Natural killer cell treated with Interleukin-12 subunit alpha and Interleukin-12 subunit beta and Interleukin-15 and Interleukin-18, amount 100 ng/mL, for 72 hours (primary cell): ENCODE results near the gene MAP3K6. TPM values are rescaled to one million over a fixed set of nuclear protein-coding genes. Genes with fewer than 3 reads are reported as not detected.
A peak's percentile ranks its signal among the peaks of the same experiment; 100 is the strongest.
"Not testable (repeated sequence)": the region's sequence is repeated elsewhere in the genome, so short reads cannot be mapped to it uniquely, and the experiment has no call there.

Source experiments
- ATAC-seq, 2 donors: fragments of 150-1000 bp; cut with Tn5 transposase in 1 of 2; sonication (Bioruptor Pico), chemical (Tn5 transposase) in 1 of 2; 2 replicates each; pipeline ENCODE4 v1.10.0; 2021
- DNase-seq: peaks from one replicate; pipeline ENCODE4 v3.0.0; 2022; ENCODE audit warnings: low spot score
- H3K27ac Mint-ChIP-seq, 2 donors: 1 replicate in 1 of 2; 2 replicates in 1 of 2; pipeline ENCODE4 v1.8.0; 2022; ENCODE audit warnings: mixed read lengths in 2 of 2, mild to moderate bottlenecking in 1 of 2, moderate library complexity in 1 of 2
- H3K27me3 Mint-ChIP-seq, 2 donors: 1 replicate in 1 of 2; 2 replicates in 1 of 2; pipeline ENCODE4 v1.8.0; 2022; ENCODE audit warnings: mixed read lengths in 2 of 2
- H3K36me3 Mint-ChIP-seq: one replicate; pipeline ENCODE4 v1.8.0; 2022; ENCODE audit warnings: mixed read lengths
- H3K4me1 Mint-ChIP-seq, 2 donors: 1 replicate in 1 of 2; 2 replicates in 1 of 2; pipeline ENCODE4 v1.8.0; 2022; ENCODE audit warnings: low read depth in 2 of 2, mixed read lengths in 2 of 2, mild to moderate bottlenecking in 1 of 2
- H3K4me3 Mint-ChIP-seq: one replicate; pipeline ENCODE4 v1.8.0; 2022; ENCODE audit warnings: mixed read lengths
- H3K9me3 Mint-ChIP-seq: 2 replicates; pipeline ENCODE4 v1.8.0; 2022; ENCODE audit warnings: mixed read lengths
- total RNA-seq, 2 donors: library from RNA; stranded (reverse); gene quantifications; one replicate each; pipeline ENCODE4 v1.2.3, GENCODE V29; 2022

Gene MAP3K6, protein sequence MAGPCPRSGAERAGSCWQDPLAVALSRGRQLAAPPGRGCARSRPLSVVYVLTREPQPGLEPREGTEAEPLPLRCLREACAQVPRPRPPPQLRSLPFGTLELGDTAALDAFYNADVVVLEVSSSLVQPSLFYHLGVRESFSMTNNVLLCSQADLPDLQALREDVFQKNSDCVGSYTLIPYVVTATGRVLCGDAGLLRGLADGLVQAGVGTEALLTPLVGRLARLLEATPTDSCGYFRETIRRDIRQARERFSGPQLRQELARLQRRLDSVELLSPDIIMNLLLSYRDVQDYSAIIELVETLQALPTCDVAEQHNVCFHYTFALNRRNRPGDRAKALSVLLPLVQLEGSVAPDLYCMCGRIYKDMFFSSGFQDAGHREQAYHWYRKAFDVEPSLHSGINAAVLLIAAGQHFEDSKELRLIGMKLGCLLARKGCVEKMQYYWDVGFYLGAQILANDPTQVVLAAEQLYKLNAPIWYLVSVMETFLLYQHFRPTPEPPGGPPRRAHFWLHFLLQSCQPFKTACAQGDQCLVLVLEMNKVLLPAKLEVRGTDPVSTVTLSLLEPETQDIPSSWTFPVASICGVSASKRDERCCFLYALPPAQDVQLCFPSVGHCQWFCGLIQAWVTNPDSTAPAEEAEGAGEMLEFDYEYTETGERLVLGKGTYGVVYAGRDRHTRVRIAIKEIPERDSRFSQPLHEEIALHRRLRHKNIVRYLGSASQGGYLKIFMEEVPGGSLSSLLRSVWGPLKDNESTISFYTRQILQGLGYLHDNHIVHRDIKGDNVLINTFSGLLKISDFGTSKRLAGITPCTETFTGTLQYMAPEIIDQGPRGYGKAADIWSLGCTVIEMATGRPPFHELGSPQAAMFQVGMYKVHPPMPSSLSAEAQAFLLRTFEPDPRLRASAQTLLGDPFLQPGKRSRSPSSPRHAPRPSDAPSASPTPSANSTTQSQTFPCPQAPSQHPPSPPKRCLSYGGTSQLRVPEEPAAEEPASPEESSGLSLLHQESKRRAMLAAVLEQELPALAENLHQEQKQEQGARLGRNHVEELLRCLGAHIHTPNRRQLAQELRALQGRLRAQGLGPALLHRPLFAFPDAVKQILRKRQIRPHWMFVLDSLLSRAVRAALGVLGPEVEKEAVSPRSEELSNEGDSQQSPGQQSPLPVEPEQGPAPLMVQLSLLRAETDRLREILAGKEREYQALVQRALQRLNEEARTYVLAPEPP (N-terminal part only)
- total RNA-seq, result 1 to 10 TPM; 8.5 TPM

DNA sequence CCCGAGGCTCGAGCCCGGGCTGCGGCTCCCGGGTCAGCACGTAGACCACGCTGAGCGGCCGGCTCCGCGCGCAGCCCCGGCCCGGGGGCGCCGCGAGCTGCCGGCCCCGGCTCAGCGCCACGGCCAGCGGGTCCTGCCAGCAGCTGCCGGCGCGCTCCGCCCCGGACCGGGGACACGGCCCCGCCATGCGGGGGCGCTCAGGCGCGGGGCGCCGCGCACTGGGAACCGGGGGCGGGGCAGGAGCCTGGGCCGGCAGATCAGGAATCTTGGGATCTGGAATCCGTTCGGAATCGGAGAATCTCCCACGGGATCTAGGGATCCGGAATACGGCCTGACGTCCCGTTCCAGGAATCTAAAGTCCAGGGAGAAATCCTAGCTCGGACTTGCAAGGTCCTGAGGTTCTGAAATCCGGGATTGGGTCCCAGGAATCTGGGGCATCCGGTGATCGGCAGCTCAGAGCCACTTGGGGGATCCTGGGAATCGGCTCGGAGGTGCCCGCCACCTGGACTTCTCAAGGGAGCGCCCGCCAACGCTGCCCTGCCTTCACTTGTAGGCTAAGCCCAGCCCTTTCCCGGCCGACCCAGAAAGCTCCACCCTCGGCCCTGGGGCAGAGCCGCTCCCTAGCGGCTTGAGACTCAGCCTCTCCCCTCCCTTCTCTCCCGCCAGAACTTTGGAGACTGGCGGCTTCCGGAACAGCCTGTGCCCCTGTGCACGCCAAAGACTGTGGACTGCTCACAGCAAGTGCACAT is at the start of gene MAP3K6:
Gene MAP3K6, minus strand, starts transcription at position 551 of the 749 bp plus-strand sequence. Its CDS starts 364 bp downstream, at position 187.
- Mint-ChIP-seq H3K4me3 (peak within 1 kb of the TSS; percentile 90), H3K27me3 (no peaks in the 10 kb centered on the region), H3K36me3 (no peaks in the 10 kb centered on the region), H3K27ac (peak within 1 kb of the TSS; percentile 77 to 81), H3K4me1 (peaks cover 23 to 25% of the 10 kb centered on the region in 2 donors), H3K9me3 (no peaks in the 10 kb centered on the region)
- no peak for DNase-seq
- ATAC-seq, result peak; percentile 63 to 74

DNA sequence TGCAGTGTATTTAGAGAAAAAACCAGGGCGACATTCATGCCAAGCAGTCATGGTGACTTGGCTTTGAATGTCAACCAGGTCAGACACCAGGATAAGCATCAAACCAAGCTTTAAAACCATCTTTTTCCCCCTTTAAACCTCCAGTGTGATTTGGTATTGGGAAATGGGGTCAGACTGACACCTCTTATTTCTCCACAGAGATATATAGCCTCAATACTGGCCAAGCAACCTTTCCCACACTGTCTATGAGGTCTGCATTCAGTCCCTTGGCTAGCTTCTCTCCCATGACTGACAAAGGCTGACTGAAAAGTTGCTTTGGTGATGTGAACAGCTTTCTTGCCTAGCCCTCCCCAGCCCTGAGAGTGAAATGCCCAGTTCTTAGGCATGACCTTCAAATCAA is 47.3 kb upstream of the MAP3K6 start:
- Mint-ChIP-seq H3K9me3 (no peaks in the 10 kb centered on the region), H3K27ac (no peak overlapping the region), H3K36me3 (peaks cover 20% of the 10 kb centered on the region), H3K4me3 (no peak overlapping the region), H3K4me1 (peaks cover 31 to 43% of the 10 kb centered on the region in 2 donors), H3K27me3 (no peaks in the 10 kb centered on the region)
- DNase-seq, result no peak
- no peak for ATAC-seq

DNA sequence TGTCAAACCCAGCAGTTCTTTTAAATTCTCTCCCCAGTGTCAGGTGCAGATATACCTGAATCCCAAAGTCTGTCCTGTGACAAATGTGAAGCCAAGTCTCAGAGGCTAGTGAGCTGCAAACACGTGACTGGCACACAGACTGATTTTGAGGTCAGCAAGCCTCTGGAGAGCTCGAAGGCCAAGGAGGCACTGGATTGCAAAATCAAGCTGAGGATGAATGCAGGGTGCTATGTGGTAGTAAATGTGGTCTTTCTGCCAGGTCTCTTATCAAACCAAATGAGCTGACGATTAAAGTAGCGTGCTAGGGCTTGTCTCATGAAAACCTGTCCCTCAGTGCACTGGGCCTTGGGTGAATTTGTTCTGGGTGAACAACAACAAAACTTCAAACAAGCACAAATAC is 46.2 kb upstream of the MAP3K6 start:
- DNase-seq, result no peak
- H3K4me3 Mint-ChIP-seq, result no peak overlapping the region
- no peaks in the 10 kb centered on the region for H3K27me3 Mint-ChIP-seq
- no peak for ATAC-seq
- H3K36me3 Mint-ChIP-seq, result peaks cover 21% of the 10 kb centered on the region
- peaks cover 22 to 32% of the 10 kb centered on the region in 2 donors for H3K4me1 Mint-ChIP-seq
- no peaks in the 10 kb centered on the region for H3K9me3 Mint-ChIP-seq
- no peak overlapping the region for H3K27ac Mint-ChIP-seq

DNA sequence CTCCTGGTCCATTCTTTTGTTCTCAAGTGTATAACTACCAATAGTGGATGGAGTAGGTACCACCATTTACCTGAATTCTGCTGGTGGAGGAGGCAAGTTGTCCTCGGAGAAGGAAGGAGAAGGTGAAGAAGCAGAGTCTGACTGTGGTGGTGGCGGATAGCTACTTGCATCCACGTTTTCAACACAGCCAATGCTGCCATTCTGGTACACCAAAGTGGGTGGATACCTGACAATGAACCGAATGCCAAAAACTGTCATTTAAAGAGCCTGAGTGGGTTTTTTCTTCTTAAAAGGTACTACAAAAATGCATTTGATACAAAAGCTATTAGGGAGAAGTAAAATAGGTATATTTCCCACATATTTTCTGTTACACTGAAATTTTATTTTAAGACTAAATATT is 45.7 kb upstream of the MAP3K6 start:
- Mint-ChIP-seq H3K4me1 (peaks cover 21 to 28% of the 10 kb centered on the region in 2 donors), H3K9me3 (no peaks in the 10 kb centered on the region), H3K36me3 (peaks cover 23% of the 10 kb centered on the region), H3K27ac (no peak overlapping the region), H3K4me3 (no peak overlapping the region), H3K27me3 (no peaks in the 10 kb centered on the region)
- ATAC-seq (no peak), DNase-seq (no peak)

DNA sequence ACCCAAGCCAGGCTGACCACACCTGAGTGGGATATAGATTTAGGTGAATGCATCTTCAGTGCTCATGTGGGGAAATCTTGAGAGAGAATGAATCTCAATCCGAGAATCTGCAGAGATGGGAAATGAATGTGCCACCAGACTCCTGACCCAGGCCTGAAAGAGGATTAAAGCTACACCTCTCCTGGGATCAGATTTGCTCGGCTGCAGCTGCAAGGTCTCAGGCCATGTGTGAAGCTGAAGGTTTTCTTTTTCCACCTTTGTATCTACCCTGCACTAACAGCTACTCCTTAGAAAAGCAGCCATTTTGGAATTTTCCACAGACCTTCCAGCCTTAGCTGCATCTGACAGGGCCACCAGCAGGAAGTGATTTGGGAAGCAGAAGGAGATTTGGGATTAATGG is 43.9 kb upstream of the MAP3K6 start:
- ATAC-seq (no peak), DNase-seq (no peak)
- Mint-ChIP-seq H3K36me3 (peaks cover 21% of the 10 kb centered on the region), H3K27ac (no peak overlapping the region), H3K4me1 (peaks cover 3 to 10% of the 10 kb centered on the region in 2 donors), H3K9me3 (no peaks in the 10 kb centered on the region), H3K27me3 (no peaks in the 10 kb centered on the region), H3K4me3 (no peak overlapping the region)

DNA sequence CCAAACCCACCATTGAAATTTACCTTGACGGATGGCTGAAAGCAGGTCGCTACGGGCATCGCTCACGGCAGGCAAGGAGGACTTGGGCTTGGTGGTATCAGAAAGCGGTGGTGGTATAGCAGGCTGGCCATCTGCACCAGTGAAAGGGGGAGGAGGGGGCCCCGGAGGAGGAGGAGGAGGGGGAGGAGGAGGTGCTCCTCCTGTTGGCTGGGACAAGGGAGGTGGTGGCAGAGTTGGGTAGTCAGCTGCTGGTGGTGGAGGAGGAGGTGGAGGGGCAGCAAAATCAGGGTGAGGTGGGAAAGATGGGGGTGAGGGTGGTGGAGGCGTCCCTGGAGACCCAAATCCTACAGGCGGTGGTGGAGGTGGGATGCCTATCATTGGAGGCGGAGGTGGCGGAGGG is 42.9 kb upstream of the MAP3K6 start:
- Mint-ChIP-seq H3K27ac (no peak overlapping the region), H3K36me3 (peaks cover 15% of the 10 kb centered on the region)
- ATAC-seq, result no peak

DNA sequence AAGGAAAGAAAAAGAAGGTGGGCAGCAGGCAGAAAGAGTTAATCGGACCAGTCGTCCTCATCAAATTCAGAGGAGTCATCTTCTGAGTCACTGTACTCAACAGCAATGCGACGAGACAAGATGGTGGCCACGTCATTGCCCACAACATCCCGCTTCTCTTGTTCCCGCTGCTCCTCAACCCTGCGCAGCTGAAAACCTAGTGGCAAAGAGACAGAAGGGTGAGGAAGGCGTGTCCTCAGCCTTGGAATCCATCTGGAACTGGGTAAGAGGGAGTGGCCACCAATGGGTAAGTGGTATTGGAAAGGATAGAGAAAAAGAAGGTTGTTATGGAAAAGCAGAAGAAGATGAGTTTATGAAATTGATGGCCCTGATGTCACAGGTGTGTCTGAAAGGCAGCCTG is 41.4 kb upstream of the MAP3K6 start:
- no peak overlapping the region for H3K4me3 Mint-ChIP-seq
- H3K36me3 Mint-ChIP-seq, result peaks cover 11% of the 10 kb centered on the region
- ATAC-seq, result no peak
- H3K27me3 Mint-ChIP-seq, result no peaks in the 10 kb centered on the region
- H3K9me3 Mint-ChIP-seq, result no peaks in the 10 kb centered on the region
- H3K4me1 Mint-ChIP-seq, result peaks cover 12 to 13% of the 10 kb centered on the region in 2 donors
- DNase-seq, result no peak
- peak overlapping the region in 1 of 2 donors; percentile 66 for H3K27ac Mint-ChIP-seq

More for the DNA sequence above, 42.9 kb upstream of the MAP3K6 start:
- Mint-ChIP-seq H3K27me3 (no peaks in the 10 kb centered on the region), H3K4me3 (no peak overlapping the region), H3K9me3 (no peaks in the 10 kb centered on the region), H3K4me1 (peaks cover 0 to 4% of the 10 kb centered on the region in 2 donors)
- no peak for DNase-seq

DNA sequence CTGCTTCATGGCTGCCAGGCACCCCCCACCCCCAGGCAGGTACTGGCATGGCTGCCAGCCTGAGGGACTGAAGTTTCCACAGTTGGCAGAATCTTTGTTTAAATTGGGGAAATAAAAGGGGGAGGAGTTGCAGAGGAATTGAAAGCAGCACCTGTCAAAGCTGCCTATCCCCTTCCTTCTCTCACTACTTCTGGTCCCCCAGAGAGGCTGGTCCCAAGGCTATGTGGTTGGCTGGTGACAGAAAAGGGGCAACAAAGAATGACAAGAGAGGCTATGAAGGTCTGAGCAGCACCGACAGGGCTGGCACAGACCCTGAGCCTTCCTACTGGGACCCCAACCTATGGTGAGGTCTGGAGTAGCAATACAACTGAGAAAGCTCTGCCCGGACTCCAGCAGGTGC is 40.0 kb upstream of the MAP3K6 start:
- H3K9me3 Mint-ChIP-seq, H3K4me3 Mint-ChIP-seq, DNase-seq, H3K27me3 Mint-ChIP-seq, ATAC-seq: not testable (repeated sequence)
- H3K36me3 Mint-ChIP-seq, result peaks cover 11% of the 10 kb centered on the region
- H3K4me1 Mint-ChIP-seq, result peaks cover 18 to 21% of the 10 kb centered on the region in 2 donors
- peak overlapping the region in 1 of 2 donors; percentile 66 for H3K27ac Mint-ChIP-seq

DNA sequence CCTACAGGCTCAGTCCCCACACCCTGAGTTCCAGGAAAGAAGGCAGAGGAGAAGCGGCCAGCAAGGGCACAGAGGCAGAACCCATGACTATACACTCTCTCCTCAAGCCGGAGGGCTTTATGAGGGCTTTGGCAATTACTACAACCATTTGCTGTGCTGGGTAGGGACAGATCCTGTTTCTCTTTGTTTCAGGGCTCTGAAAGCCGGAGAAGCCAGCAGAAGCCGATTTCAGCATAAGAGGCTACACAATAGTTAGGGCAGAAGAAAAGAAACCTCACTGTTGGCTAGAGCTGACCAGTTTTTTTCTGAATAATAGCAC is 39.6 kb upstream of the MAP3K6 start:
- no peak overlapping the region for H3K27ac Mint-ChIP-seq

DNA sequence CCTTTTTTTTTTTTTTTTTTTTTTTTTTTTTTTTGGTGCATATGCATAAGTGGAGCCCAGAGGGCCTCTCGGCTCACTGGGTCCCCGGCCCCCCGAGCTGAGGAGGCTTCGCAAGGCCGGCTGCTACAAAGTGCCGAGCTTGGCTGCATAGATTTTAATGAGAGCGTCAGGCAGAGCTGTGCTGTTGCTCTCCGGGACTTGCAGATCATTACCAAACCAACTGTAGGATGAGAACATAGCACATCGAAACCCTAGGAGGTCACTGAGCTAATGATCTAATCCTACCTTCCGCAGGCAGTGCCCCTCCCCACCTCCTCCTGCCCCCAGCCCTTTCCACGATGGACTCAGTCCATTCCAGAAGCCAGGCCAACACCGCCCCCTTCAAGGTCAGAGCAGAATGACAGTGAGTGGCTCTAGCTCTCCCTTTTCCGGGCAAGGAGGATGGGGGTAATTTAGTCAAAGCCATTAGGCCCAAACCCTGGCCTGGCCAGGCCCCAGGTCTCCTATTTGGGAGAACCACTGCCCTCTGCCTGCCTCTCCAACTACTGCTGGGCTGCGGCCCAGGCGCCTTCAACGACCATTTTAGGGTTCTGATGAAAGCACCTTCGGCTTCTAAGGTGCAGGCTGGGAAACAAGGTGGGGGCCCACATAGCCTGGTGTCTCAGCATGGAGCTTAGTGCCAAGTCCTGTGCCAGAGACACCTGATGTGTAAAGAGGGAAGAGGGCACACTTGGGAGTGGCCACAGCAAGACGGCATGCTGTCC is 39.0 kb upstream of the MAP3K6 start:
- H3K4me1 Mint-ChIP-seq, result peaks cover 18 to 26% of the 10 kb centered on the region in 2 donors
- not testable (repeated sequence) for H3K27me3 Mint-ChIP-seq, ATAC-seq, H3K9me3 Mint-ChIP-seq, H3K4me3 Mint-ChIP-seq, DNase-seq, H3K27ac Mint-ChIP-seq
- H3K36me3 Mint-ChIP-seq, result peaks cover 11% of the 10 kb centered on the region

More for the DNA sequence above, 39.6 kb upstream of the MAP3K6 start:
- Mint-ChIP-seq H3K36me3 (peaks cover 11% of the 10 kb centered on the region), H3K9me3 (no peaks in the 10 kb centered on the region), H3K4me3 (no peak overlapping the region), H3K4me1 (peaks cover 18 to 24% of the 10 kb centered on the region in 2 donors), H3K27me3 (no peaks in the 10 kb centered on the region)
- DNase-seq (no peak), ATAC-seq (no peak)

DNA sequence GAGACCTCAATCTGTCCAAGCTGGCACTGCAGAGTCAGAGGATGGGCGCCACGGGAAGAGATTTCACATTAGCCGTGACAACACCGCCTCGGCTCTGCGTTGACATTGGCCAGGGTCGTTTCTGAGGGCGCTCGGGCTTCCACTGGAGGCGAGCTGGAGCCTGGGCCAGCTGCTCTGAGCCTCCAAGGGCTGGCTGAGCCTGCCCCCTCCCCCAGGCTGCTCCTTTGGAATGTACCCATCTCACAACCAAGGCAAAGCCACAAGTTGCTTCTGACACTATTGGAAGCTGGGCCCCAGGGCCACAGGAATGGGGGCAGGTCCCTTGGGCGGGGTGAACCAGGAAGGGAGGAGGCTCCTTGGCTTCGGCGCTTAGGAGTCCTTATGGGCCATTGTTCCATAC is 38.3 kb upstream of the MAP3K6 start:
- peaks cover 11% of the 10 kb centered on the region for H3K36me3 Mint-ChIP-seq
- ATAC-seq, result no peak
- no peaks in the 10 kb centered on the region for H3K9me3 Mint-ChIP-seq
- no peaks in the 10 kb centered on the region for H3K27me3 Mint-ChIP-seq
- no peak for DNase-seq
- H3K27ac Mint-ChIP-seq, result peak overlapping the region in 1 of 2 donors; percentile 76
- no peak overlapping the region for H3K4me3 Mint-ChIP-seq
- peaks cover 18 to 30% of the 10 kb centered on the region in 2 donors for H3K4me1 Mint-ChIP-seq

DNA sequence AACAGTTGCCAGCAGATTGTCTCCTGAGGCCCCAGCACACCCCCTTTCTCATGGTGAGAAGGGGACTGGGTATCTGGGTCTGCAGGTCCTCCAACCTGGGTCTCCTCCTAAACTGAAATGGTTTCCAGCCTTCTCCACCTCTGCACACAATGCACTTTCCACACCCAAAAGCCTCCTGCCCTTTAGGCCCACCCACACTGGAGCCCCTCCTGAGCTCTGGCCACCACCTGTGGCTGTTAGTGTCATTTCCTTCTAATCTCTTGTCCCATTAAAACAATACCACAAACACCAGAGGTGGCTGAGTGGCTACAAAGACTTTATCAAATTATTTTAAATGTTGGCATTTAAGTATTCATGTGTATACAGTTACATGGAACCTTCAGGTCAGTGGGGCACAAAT is 37.2 kb upstream of the MAP3K6 start:
- ATAC-seq (no peak), DNase-seq (no peak)
- Mint-ChIP-seq H3K36me3 (peaks cover 11% of the 10 kb centered on the region), H3K27ac (peak overlapping the region; percentile 75 to 76), H3K9me3 (no peaks in the 10 kb centered on the region), H3K27me3 (no peaks in the 10 kb centered on the region), H3K4me3 (peak overlapping the region; percentile 76), H3K4me1 (peaks cover 18 to 30% of the 10 kb centered on the region in 2 donors)
